ENCODE measurements around the gene WBP2NL.

The WBP2NL gene

DNA sequence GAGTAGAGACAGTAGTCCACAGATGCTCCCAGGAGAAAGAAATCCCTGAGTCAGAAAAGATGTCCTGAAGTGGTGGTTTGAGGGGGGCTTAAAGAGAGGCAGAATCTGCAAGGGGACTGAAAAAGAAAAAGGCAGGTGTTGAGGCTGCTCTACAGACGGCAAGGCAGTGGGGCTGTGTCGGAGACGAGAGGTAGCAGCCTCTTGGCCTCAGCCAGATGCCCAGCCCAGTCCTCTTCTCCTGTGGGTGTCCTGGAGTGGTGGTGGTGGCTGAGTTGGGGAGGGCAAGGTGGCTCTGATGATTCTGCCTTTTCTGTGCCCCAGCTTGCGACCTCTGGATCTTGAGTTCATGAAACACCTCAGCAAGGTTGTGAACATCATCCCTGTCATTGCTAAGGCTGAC lies 9.3 kb upstream of the WBP2NL start:
- TF ChIP-seq FOXP2 (optimal IDR thresholded peaks at IDR 0.05; ENCODE audit: borderline replicate concordance, extremely low read depth, extremely low read length, insufficient read depth) (no peak), POLR2AphosphoS5 (IDR thresholded peaks at IDR 0.05; ENCODE audit: low read depth, low read length) (no peak), SIN3A (IDR thresholded peaks at IDR 0.05; ENCODE audit: borderline replicate concordance, insufficient read depth, low read length) (no peak), TAF1 (IDR thresholded peaks at IDR 0.05; ENCODE audit: borderline replicate concordance, insufficient read depth, low read length) (no peak)
- TF ChIP-seq, protein P1, sequence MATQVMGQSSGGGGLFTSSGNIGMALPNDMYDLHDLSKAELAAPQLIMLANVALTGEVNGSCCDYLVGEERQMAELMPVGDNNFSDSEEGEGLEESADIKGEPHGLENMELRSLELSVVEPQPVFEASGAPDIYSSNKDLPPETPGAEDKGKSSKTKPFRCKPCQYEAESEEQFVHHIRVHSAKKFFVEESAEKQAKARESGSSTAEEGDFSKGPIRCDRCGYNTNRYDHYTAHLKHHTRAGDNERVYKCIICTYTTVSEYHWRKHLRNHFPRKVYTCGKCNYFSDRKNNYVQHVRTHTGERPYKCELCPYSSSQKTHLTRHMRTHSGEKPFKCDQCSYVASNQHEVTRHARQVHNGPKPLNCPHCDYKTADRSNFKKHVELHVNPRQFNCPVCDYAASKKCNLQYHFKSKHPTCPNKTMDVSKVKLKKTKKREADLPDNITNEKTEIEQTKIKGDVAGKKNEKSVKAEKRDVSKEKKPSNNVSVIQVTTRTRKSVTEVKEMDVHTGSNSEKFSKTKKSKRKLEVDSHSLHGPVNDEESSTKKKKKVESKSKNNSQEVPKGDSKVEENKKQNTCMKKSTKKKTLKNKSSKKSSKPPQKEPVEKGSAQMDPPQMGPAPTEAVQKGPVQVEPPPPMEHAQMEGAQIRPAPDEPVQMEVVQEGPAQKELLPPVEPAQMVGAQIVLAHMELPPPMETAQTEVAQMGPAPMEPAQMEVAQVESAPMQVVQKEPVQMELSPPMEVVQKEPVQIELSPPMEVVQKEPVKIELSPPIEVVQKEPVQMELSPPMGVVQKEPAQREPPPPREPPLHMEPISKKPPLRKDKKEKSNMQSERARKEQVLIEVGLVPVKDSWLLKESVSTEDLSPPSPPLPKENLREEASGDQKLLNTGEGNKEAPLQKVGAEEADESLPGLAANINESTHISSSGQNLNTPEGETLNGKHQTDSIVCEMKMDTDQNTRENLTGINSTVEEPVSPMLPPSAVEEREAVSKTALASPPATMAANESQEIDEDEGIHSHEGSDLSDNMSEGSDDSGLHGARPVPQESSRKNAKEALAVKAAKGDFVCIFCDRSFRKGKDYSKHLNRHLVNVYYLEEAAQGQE (IDR thresholded peaks at IDR 0.05; ENCODE audit: insufficient read depth in 1 of 2, low read depth in 2 of 2, low read length in 2 of 2) = no peak

DNA sequence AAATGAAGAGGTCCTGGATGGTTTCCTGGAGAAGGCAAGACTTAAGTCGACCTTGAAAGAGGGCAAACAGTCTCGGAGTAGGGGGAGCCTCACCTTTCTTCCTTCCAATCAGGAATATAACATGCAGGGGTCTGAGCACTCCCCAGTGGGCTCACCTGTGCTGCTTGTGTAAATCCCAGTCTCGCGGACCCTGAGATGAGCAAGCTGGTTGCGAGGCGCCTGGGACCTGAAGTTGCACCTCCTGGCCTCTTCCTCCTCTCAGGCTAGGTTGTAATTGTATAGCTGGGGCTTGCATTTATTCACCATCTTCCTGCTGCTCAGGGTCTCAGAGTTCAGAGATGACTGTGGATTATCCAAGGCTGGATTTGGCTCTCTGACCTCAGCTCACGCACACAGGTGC lies 7.5 kb upstream of the WBP2NL start:
- TF ChIP-seq POLR2AphosphoS5 (IDR thresholded peaks at IDR 0.05; ENCODE audit: low read depth, low read length) (no peak), TAF1 (IDR thresholded peaks at IDR 0.05; ENCODE audit: borderline replicate concordance, insufficient read depth, low read length) (no peak), SIN3A (IDR thresholded peaks at IDR 0.05; ENCODE audit: borderline replicate concordance, insufficient read depth, low read length) (no peak), FOXP2 (optimal IDR thresholded peaks at IDR 0.05; ENCODE audit: borderline replicate concordance, extremely low read depth, extremely low read length, insufficient read depth) (no peak)
- TF ChIP-seq, protein P1 (IDR thresholded peaks at IDR 0.05; ENCODE audit: insufficient read depth in 1 of 2, low read depth in 2 of 2, low read length in 2 of 2) = no peak

DNA sequence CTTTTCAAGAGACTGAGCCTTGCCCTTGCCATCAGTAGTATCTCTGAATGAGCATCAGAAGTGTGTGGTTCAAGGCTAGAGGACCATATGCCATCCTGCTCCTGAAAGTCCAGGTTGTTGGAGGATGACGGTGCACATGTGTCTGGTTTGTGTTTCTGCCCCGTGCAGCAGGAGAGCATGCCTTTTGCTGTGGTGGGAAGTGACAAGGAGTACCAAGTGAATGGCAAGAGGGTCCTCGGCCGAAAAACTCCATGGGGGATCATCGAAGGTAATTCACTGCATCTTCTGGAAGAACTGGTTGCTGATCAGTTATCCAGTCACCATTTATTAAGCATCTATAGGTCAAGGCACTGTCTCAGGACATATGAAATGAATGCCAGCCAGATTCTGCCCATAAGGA lies 6.1 kb upstream of the WBP2NL start:
- TF ChIP-seq TAF1 (IDR thresholded peaks at IDR 0.05; ENCODE audit: borderline replicate concordance, insufficient read depth, low read length) (no peak), SIN3A (IDR thresholded peaks at IDR 0.05; ENCODE audit: borderline replicate concordance, insufficient read depth, low read length) (no peak), FOXP2 (optimal IDR thresholded peaks at IDR 0.05; ENCODE audit: borderline replicate concordance, extremely low read depth, extremely low read length, insufficient read depth) (no peak), POLR2AphosphoS5 (IDR thresholded peaks at IDR 0.05; ENCODE audit: low read depth, low read length) (no peak)
- TF ChIP-seq, protein P1 (IDR thresholded peaks at IDR 0.05; ENCODE audit: insufficient read depth in 1 of 2, low read depth in 2 of 2, low read length in 2 of 2) = no peak

DNA sequence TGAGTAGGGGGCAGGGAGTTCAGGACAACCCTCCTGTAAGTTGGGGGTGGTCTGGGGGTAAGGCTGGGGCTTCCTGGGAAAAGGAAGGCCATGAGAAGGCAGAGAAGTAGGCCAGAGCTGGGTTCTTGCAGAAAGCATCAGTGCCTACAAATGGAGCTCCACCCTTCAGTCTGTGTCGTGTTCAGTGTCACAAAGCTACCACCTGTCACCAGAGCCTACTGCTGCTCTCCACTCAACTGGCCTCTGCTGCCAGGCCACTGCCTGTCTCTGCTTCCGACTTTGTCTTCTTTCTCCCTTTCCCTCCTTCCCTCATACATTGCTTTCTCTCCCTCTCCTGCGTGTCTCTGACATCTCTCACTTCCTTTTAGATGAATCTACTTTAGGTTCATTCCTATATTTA lies 3.4 kb upstream of the WBP2NL start:
- TF ChIP-seq POLR2AphosphoS5 (IDR thresholded peaks at IDR 0.05; ENCODE audit: low read depth, low read length) (no peak), FOXP2 (optimal IDR thresholded peaks at IDR 0.05; ENCODE audit: borderline replicate concordance, extremely low read depth, extremely low read length, insufficient read depth) (no peak), TAF1 (IDR thresholded peaks at IDR 0.05; ENCODE audit: borderline replicate concordance, insufficient read depth, low read length) (no peak), SIN3A (IDR thresholded peaks at IDR 0.05; ENCODE audit: borderline replicate concordance, insufficient read depth, low read length) (no peak)
- TF ChIP-seq, protein P1 (IDR thresholded peaks at IDR 0.05; ENCODE audit: insufficient read depth in 1 of 2, low read depth in 2 of 2, low read length in 2 of 2) = no peak

DNA sequence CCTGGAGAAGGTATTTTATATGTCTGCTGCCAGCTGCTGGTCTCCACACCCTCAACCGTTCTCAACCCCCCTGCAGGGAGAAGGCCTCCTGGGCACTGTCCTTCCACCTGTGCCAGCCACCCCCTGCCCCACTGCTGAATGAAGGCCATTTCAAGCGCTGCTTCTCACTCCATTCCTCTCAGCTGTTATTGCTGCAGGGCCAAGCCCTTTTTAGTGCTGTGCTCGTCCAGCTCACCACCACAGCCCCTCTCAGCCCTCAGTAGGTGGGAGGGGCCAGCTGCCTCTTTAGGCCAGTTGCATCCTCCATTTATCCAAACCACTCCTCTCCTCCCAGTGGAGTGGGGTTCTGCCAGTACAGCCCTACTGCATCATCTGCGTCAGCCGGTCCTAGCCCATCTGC lies 1.8 kb upstream of the WBP2NL start:
- TF ChIP-seq FOXP2 (optimal IDR thresholded peaks at IDR 0.05; ENCODE audit: borderline replicate concordance, extremely low read depth, extremely low read length, insufficient read depth) = no peak
- TF ChIP-seq SIN3A (IDR thresholded peaks at IDR 0.05; ENCODE audit: borderline replicate concordance, insufficient read depth, low read length) = no peak
- no peak for TF ChIP-seq POLR2AphosphoS5 (IDR thresholded peaks at IDR 0.05; ENCODE audit: low read depth, low read length)
- TF ChIP-seq, protein P1 (IDR thresholded peaks at IDR 0.05; ENCODE audit: insufficient read depth in 1 of 2, low read depth in 2 of 2, low read length in 2 of 2) = no peak

All from PFSK-1 (cell line).